IPS DF 6.9 (cell line): ENCODE data around the gene ITGAD.
"Not testable (repeated sequence)": the region's sequence is repeated elsewhere in the genome, so short reads cannot be mapped to it uniquely, and the experiment has no call there.

Experiments
- DNase-seq: peaks from one replicate; pipeline ENCODE4 v3.0.0-alpha.2; 2013; ENCODE audit warnings: low read depth, low spot score
- H3K27ac ChIP-seq: one replicate; pipeline ENCODE4 v1.5.1; 2013; ENCODE audit warnings: low read length, control low read depth
- H3K27me3 ChIP-seq: 2 replicates; pipeline ENCODE4 v1.6.1; 2013; ENCODE audit warnings: mild to moderate bottlenecking, low read length; ENCODE audit not compliant: control insufficient read depth, insufficient read depth
- H3K36me3 ChIP-seq: 2 replicates; pipeline ENCODE4 v1.6.1; 2013; ENCODE audit warnings: low read length; ENCODE audit not compliant: control insufficient read depth, insufficient read depth
- H3K4me1 ChIP-seq: 2 replicates; pipeline ENCODE4 v1.6.1; 2013; ENCODE audit warnings: low read length; ENCODE audit not compliant: control insufficient read depth, insufficient read depth
- H3K4me3 ChIP-seq: 2 replicates; pipeline ENCODE4 v1.5.1; 2013; ENCODE audit warnings: mild to moderate bottlenecking, low read length
- H3K9me3 ChIP-seq: 2 replicates; pipeline ENCODE4 v1.6.1; 2013; ENCODE audit warnings: low read length, inconsistent platforms; ENCODE audit not compliant: control insufficient read depth, insufficient read depth
- WGBS: extraction: QIAGEN DNeasy Blood & Tissue Kit; methylation state at CpG from one replicate; pipeline ENCODE4 v1.1.7; 2013; ENCODE audit warnings: mixed read lengths, missing lambda C conversion rate; ENCODE audit not compliant: insufficient read length, insufficient coverage; 5-methylcytosine and 5-hydroxymethylcytosine counted together

The ITGAD gene

DNA sequence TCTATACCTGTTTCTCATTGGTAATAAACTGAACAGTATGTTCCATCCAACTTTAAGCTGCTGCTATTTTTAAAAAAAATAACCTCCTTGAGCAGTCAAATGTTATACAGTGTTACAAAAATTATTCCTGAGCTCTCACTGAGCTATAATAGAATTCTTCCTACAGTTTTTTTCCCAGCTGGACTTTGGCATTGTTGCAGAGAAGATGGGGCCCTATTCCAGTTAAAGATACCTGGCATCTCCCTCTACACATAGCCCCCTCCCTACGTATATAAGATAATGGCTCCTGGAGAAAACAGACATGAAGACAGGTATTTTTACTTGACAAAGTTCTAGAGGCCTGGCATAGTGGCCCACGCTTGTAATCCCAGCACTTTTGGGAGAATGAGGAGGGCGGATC lies 36.7 kb downstream of the ITGAD start:
- no CpG with 5 or more reads among the region's 3 CpGs for WGBS

DNA sequence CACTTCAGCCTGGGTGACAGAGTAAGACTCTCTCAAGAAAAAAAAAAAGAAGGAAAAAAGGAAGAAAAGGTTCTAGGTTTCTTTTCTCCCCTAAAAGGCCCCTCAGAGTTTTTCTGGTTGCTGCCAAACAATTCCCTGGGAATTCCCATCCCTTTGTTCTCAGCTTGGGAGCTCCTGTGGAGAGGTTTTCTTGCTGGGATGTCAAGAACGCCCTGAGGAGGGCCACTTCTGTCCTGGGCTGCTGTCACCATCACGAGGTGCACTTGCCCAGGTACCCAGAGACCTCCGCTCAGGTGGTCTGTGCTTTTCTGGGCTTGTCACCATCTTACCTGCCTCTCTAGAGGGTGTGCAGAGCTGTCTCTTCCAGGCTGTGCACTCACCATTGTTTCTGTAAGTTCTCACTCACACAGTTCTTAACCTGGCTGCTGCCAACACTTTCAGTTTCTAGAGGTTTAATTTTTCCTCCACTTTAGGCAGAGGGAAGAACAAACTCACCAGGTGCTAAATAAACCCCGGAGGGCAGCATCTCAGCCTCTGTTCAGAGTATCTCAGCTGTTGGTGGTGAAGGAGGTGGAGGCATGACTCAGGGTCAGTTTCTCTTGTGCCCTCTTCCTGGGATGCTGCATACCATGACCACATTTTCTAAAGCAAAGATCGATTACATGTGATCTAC lies 37.4 kb downstream of the ITGAD start:
- H3K9me3 ChIP-seq, result no peaks in the 10 kb centered on the region
- no peak overlapping the region for H3K4me3 ChIP-seq
- H3K27ac ChIP-seq, result no peak overlapping the region
- no peaks in the 10 kb centered on the region for H3K4me1 ChIP-seq
- no peak for DNase-seq
- no CpG with 5 or more reads among the region's 5 CpGs for WGBS
- H3K36me3 ChIP-seq, result no peaks in the 10 kb centered on the region
- H3K27me3 ChIP-seq, result no peaks in the 10 kb centered on the region

More for the DNA sequence above, 36.7 kb downstream of the ITGAD start:
- Histone ChIP-seq H3K36me3 (no peaks in the 10 kb centered on the region), H3K9me3 (no peaks in the 10 kb centered on the region), H3K4me1 (no peaks in the 10 kb centered on the region), H3K27ac (no peak overlapping the region), H3K27me3 (no peaks in the 10 kb centered on the region), H3K4me3 (no peak overlapping the region)
- DNase-seq, result no peak

DNA sequence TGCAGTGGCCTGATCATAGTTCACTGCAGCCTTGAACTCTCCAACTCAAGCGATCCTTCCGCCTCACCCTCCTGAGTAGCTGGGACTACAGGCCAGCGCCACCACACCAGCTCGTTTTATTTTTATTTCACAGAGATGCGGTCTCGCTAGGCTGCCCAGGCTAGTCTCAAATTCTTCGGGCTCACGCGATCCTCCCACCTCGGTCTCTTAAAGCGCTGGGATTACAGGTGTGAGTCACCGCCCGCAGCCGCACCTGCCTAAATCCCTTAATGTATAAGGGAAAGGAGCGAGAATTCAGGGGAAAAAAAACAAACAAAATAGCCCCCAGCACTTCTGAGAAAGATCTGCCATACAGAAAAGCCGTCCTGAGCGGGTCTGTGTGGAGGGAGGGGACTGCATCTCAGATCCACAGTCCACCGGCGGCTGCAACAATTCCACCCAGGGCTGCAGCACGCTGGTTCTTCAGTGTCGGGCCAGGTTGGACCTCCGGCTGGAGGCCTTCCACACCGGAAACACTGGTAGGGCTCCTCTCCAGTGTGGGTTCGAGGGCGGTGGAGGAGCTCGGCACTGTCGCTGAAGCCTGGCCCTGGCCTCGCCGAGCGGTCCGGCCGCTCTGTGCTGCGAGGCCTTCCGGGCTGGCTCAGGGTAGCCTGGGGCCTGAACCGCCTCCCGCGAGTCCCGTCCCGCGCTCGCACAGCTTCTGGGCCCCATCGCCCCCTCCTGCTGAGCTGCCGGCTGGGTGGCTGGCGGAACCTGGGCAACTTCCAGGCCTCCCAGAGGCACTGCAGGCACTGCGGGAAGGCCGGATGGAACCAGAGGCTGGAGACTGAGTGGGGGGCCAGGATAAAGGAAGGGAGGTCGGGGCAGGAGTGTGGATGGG lies 42.4 kb downstream of the ITGAD start:
- WGBS, result no CpG with 5 or more reads among the region's 47 CpGs
- Histone ChIP-seq H3K9me3 (no peaks in the 10 kb centered on the region), H3K27ac (no peak overlapping the region), H3K4me3 (no peak overlapping the region), H3K4me1 (no peaks in the 10 kb centered on the region), H3K27me3 (no peaks in the 10 kb centered on the region), H3K36me3 (no peaks in the 10 kb centered on the region)
- no peak for DNase-seq

DNA sequence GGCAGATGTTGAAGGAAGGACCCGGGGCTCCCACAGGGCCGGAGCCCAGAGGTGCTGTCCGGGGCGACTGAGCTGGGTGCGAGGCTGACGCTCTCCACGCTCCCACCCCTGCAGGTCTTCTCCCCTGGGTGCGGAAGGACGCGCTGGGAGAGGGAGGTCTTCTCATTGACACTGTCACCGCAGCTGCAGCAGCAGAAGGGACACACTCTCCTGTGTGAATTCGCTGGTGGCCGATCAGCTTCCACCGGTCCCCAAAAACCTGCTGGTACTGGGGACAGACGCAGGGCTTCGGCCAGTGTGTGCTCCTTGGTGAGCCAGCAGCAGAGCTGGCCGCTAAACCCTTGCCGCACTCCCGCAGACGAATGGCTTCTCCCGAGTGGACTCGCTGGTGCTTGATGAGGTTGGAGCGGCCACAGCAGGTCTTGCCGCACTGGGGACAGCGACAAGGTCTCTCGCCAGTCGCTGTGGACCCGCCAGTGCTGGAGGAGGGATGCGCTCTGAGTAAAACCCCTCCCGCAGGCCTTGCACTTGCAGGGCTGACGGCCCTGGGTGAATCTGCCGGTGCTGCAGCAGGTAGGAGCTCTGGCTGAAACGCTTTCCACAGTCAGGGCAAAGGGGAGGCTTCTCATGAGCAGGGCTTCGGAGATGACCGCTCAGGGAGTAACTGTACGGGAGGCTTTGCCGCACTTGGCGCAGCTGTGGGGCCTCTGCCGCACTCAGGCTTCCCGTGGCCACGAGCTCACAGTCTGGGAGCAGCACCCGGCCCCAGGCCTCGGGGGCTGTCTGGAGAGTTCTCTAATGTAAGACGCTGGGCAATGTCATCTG lies 43.3 kb downstream of the ITGAD start:
- Histone ChIP-seq H3K27ac (no peak overlapping the region), H3K27me3 (no peaks in the 10 kb centered on the region), H3K4me1 (no peaks in the 10 kb centered on the region), H3K36me3 (no peaks in the 10 kb centered on the region), H3K9me3 (no peaks in the 10 kb centered on the region), H3K4me3 (no peak overlapping the region)
- no CpG with 5 or more reads among the region's 44 CpGs for WGBS
- no peak for DNase-seq

DNA sequence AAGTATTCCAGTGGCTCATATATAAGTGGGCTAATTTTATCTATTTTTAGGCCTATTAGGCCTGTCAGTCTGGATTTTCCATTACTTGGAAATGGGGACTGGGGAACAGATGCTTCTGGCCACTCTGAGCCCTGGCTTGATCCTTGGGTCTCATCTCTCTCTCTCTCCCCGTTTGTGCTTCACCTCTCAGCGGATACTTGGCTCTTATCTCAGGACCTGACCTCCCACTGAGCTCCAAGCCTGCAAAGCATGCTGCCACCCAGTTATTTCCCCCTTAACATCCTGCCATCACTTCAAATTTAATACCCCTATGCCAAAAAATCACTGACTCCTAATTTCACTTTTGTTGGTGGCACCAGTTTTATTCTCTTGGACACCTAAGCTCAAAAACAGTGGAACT lies 45.3 kb downstream of the ITGAD start:
- Histone ChIP-seq H3K4me1 (no peaks in the 10 kb centered on the region; the same call in 1 of the 2 replicates), H3K27me3 (no peaks in the 10 kb centered on the region), H3K36me3 (no peaks in the 10 kb centered on the region), H3K27ac (no peak overlapping the region), H3K4me3 (no peak overlapping the region), H3K9me3 (no peaks in the 10 kb centered on the region)
- no peak for DNase-seq
- no CpG with 5 or more reads among the region's 2 CpGs for WGBS

DNA sequence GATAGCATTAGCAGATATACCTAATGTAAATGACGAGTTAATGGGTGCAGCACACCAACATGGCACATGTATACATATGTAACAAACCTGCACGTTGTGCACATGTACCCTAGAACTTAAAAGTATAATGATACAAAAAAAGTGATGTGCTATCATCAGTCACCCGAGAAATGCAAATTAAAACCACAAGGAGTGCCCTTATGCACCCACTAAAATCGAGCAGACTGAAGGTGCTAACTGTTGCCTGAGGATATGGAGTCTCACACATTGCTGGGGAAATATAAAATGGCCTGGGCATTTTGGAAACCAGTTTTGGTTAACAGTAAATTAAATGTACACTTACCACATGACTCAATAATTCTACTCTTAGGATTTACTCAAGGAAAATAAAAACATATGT lies 45.9 kb downstream of the ITGAD start:
- H3K27ac ChIP-seq, DNase-seq, H3K36me3 ChIP-seq, H3K27me3 ChIP-seq, H3K4me1 ChIP-seq, H3K9me3 ChIP-seq, H3K4me3 ChIP-seq: not testable (repeated sequence)
- no CpG with 5 or more reads among the region's 4 CpGs for WGBS

DNA sequence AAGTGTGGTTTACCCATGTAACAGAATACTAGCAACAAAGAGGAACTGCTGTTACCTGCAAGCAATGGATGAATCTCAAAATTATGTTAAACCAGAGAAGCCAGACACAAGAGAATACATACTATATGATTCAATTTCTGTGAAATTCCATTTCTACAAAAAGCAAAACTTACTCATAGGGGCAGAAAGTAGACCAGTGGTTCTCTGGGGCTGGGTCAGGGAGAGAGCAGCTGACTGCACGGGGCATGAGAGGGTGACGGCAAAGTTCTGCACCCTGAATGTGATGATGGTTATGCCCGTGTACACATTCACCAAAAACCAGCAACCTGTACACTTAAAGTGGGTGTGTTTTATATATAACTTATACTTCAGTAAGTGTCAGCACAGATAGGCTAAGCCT lies 46.4 kb downstream of the ITGAD start:
- Histone ChIP-seq H3K9me3 (no peaks in the 10 kb centered on the region), H3K36me3 (no peaks in the 10 kb centered on the region), H3K4me3 (no peak overlapping the region), H3K27ac (no peak overlapping the region), H3K27me3 (no peaks in the 10 kb centered on the region), H3K4me1 (no peaks in the 10 kb centered on the region; the same call in 1 of the 2 replicates)
- whole genome bisulfite sequencing, result no CpG with 5 or more reads among the region's 3 CpGs
- no peak for DNase-seq

DNA sequence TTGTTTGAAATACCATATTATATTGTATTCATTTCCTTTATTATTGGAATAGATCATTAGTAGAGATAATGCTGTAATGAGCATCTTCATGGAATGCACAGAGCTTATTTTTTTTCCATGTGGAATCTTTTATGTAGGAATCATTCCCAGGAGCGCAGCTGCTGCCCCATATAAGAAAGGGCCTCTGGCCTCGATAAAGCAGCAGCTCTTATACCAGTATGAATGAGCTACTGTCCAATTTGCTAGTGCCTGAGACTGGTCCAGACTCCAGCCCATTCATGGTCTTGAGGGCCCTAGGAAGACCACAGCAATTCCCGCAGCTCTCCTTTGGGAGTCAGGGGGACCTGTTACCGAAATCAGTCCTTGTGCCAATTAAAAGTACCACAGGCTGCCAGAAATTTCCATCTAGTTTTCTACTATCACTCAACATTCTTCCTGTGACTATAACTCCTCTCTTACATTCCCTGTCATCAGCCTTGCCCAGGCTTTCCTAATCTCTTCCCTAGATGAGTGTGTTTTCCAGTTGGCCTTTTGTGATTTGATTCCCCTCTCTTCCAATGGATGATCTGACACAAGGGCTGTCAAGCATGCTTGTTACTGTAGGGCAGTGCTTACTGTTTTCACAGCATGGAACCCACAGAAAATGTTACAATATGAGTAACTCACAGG lies 47.5 kb downstream of the ITGAD start:
- no peak for DNase-seq
- Histone ChIP-seq H3K27ac (no peak overlapping the region), H3K4me3 (no peak overlapping the region), H3K27me3 (no peaks in the 10 kb centered on the region), H3K36me3 (no peaks in the 10 kb centered on the region), H3K4me1 (no peaks in the 10 kb centered on the region; the same call in 1 of the 2 replicates), H3K9me3 (no peaks in the 10 kb centered on the region)
- no CpG with 5 or more reads among the region's 4 CpGs for WGBS

DNA sequence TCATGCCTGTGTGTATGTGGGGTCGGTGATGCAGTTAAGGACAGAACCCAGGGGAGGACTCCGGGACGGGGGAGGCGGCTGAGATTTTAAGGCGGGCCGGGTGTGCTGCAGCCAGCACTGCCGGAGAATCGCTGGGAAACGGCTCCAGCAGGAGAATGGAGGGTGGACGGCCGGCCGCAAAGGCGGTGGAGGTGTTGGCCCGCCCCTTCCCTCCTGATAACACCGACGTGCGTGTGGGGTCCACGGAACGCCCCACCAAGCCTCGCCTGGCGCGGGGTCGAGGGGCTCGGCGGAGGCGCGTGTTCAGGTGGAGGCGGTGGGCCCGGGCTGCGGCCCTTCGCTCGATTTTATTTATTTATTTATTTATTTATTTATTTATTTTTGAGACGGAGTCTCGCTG lies 48.8 kb downstream of the ITGAD start:
- Histone ChIP-seq H3K4me1 (no peaks in the 10 kb centered on the region; the same call in 1 of the 2 replicates), H3K27me3 (no peaks in the 10 kb centered on the region), H3K27ac (no peak overlapping the region), H3K4me3 (no peak overlapping the region), H3K9me3 (no peaks in the 10 kb centered on the region), H3K36me3 (no peaks in the 10 kb centered on the region)
- no peak for DNase-seq
- WGBS, result no CpG with 5 or more reads among the region's 34 CpGs

DNA sequence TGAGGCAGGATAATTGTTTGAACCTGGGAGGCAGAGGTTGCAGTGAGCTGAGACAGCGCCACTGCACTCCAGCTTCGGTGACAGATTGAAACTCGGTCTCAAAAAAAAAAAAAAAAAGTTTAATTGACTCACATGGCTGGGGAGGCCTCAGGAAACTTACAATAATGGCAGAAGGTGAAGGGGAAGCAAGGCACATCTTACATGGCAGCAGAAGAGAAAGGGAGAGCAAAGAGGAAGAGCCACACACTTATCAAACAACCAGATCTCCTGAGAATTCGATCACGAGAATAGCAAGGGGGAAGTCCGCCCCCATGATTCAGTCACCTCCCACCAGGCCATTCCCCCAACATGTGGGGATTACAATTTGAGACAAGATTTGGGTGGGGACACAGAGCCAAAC lies 52.8 kb downstream of the ITGAD start:
- DNase-seq, result not testable (repeated sequence)
- no CpG with 5 or more reads among the region's 6 CpGs for WGBS

More for the DNA sequence above, 52.8 kb downstream of the ITGAD start:
- H3K27me3 ChIP-seq, H3K27ac ChIP-seq, H3K4me1 ChIP-seq, H3K9me3 ChIP-seq, H3K4me3 ChIP-seq, H3K36me3 ChIP-seq: not testable (repeated sequence)
